Endometrial microvascular endothelial cells (primary cell): Measurements from ENCODE around the gene MYH9. TPM values are rescaled to one million over a fixed set of nuclear protein-coding genes. Genes with fewer than 3 reads are reported as not detected.
"Not testable (repeated sequence)": the region's sequence is repeated elsewhere in the genome, so short reads cannot be mapped to it uniquely, and the experiment has no call there.

Experiments
- in situ Hi-C: cut with HindIII; loops from 2 replicates; pipeline ENCODE4 v1.10.0; 2017; ENCODE audit warnings: low sequenced_read_pairs, low pct_unique_long_range_greater_than_20kb; ENCODE audit errors: inconsistent ontology term
- total RNA-seq: library from RNA; depleted of rRNA; stranded (reverse); fragments of >200 nt; gene quantifications from one replicate; pipeline ENCODE4 v1.2.3, GENCODE V29; 2015; ENCODE audit errors: inconsistent ontology term

The MYH9 gene
- total RNA-seq, 1 donor from 2014 or later = 887 TPM

- in situ Hi-C loops = no loop called here
These were observed 3.9 kb upstream of the MYH9 start for GRCh38 chr22:36391638-36392037.

GRCh38 chr22:36389122-36389521 lies 1.4 kb upstream of the MYH9 start:
- in situ Hi-C loops = not testable (repeated sequence)

DNA sequence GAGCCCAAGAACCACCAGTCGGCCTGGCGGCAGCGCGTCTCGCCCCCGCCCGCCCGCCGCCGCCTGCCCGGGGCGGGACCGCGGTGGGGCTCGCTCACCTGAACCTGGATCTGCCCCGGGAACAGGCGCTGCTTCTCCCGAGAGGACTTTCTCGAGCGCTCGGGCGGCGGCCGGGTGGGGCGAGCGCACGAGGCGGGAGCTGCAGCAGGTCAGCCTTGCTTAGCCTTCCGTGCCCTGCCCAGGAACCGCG lies 133 bp downstream of the MYH9 start:
- in situ Hi-C loops = no loop called here

- in situ Hi-C loops = no loop called here
These were observed 663 bp downstream of the MYH9 start for GRCh38 chr22:36386900-36387708.

GRCh38 chr22:36386351-36386899 lies 1.3 kb downstream of the MYH9 start:
- in situ Hi-C loops = no loop called here

GRCh38 chr22:36385491-36386350 lies 2.0 kb downstream of the MYH9 start:
- in situ Hi-C loops = no loop called here

- in situ Hi-C loops = no loop called here
These were observed 2.8 kb downstream of the MYH9 start for GRCh38 chr22:36384766-36385481.

DNA sequence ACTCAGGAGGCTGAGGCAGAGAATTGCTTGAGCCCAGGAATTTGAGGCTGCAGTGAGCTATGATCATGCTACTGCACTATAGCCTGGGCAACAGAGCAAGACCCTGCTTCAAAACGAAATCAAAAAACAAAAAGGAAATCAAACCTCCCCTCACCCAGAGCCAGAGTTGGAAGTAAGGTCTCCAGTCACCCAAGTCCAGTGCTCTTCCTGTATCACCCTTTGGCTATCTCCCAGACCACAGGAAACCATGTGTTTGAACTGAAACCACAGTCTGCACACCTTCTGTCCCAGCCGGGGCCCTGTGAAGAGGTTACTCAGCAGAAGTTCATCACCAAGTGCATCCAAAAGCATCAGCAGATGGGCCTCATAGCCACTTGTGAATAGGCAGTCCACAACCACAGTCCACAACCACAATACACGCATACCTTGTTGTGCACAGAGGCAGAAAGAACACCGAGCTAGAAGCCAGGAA lies 4.6 kb downstream of the MYH9 start:
- in situ Hi-C loops = no loop called here

DNA sequence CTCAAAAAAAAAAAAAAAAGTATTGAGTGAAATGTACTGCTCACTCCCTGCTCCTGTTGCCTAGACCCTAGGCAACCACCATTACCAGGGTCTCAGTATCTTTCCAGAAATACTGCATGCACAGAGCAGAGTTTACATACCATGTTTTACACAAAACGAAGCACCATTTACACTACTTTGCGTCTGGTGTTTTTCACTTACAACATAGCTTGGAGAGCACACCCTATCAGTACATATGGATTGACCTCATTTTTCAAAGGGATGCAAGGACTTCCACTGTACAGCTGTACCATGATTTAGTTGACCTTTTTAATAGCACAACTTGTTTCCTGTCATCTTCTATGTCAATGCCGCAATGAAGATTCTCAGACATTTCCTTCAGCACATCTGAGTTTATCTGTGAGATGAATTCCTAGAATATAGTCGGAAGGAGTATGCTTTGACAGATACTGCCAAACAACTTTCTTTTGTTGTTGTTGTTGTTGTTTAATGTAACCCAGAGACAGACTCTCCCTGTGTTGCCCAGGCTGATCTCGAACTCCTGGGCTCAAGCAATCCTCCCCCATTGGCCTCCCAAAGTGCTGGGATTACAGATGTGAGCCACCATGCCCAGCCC lies 6.1 kb downstream of the MYH9 start:
- in situ Hi-C loops = no loop called here

GRCh38 chr22:36379593-36380361 lies 8.0 kb downstream of the MYH9 start:
- in situ Hi-C loops = no loop called here

GRCh38 chr22:36378869-36379217 lies 8.9 kb downstream of the MYH9 start:
- in situ Hi-C loops = no loop called here

GRCh38 chr22:36378080-36378868 lies 9.5 kb downstream of the MYH9 start:
- in situ Hi-C loops = no loop called here

DNA sequence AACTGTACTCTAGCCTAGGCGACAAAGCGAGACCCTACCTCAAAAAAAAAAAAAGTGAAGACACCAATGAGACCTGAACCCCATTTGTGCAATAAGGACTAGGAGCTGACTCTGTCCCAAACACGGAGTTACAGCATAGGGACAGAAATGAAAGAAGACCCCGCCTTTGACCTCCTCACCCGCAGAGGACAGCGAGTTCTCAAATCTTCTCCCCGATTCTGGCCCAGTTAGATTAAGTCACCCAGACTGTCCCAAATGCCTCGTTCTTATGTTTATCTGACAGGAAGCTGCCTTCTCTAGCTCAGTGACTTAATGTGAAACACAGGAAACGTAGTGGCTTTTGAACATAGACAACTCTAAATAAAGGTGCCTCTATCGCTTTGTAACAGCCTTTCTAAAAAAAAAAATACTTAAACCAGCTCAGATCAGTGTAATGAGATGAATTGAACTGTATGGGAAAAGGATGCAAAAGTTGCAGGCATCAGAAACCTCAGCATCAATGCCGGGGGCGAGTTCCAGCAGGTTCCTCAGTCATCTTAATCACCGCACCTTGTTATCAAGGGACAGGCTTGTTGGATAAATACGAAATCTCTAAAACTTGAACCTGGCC lies 10.6 kb downstream of the MYH9 start:
- in situ Hi-C loops = no loop called here

GRCh38 chr22:36376265-36376664 lies 11.5 kb downstream of the MYH9 start:
- in situ Hi-C loops = no loop called here

GRCh38 chr22:36375071-36375980 lies 12.4 kb downstream of the MYH9 start:
- in situ Hi-C loops = no loop called here

DNA sequence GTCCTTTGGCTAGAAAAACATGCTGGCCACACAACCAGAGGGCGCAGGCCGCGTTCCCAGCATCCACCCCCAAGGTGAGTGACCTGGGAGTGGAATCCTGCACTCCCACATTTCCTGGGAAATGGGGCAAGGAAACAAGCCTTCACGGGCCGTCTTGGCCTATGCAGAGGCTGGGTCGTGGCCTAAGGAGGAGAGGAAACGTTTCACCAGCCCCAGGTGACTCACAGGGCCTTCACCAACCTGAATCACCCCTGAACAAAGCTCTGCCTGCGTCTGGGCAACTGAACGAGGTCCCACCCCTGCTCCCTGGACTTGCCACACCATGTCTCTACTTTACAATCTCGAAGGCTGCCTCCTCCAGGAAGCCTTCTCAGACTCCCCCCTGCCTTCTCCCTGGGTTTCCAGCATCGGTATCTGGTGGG lies 13.2 kb downstream of the MYH9 start:
- in situ Hi-C loops = no loop called here
